Esophagus (tissue), 2 donors: ENCODE results near the gene ASB5. TPM values are rescaled to one million over a fixed set of nuclear protein-coding genes. Genes with fewer than 3 reads are reported as not detected.

ENCODE experiments used
- H3K27ac ChIP-seq, 2 donors: one replicate each; pipeline ENCODE4 v1.5.1; 2013; ENCODE audit warnings: low read depth in 2 of 2, mild to moderate bottlenecking in 2 of 2, inconsistent platforms in 1 of 2, low read length in 1 of 2, moderate library complexity in 1 of 2
- H3K27me3 ChIP-seq, 2 donors: one replicate each; pipeline ENCODE4 v1.6.1; 2013; ENCODE audit warnings: low read length in 2 of 2, control low read depth in 1 of 2, mild to moderate bottlenecking in 1 of 2; ENCODE audit not compliant: insufficient read depth in 2 of 2, control insufficient read depth in 1 of 2
- H3K36me3 ChIP-seq, 2 donors: one replicate each; pipeline ENCODE4 v1.6.1; 2013; ENCODE audit warnings: low read length in 1 of 2; ENCODE audit not compliant: control insufficient read depth in 2 of 2, insufficient read depth in 2 of 2
- H3K4me1 ChIP-seq, 2 donors: one replicate each; pipeline ENCODE4 v1.6.1; 2013; ENCODE audit warnings: low read length in 1 of 2; ENCODE audit not compliant: control insufficient read depth in 2 of 2, insufficient read depth in 2 of 2
- H3K4me3 ChIP-seq, 2 donors: one replicate each; pipeline ENCODE4 v1.5.1; 2013; ENCODE audit warnings: low read length in 2 of 2, mild to moderate bottlenecking in 2 of 2, low read depth in 1 of 2, moderate library complexity in 1 of 2
- H3K9me3 ChIP-seq, 2 donors: one replicate each; pipeline ENCODE4 v1.6.1; 2013; ENCODE audit warnings: mild to moderate bottlenecking in 2 of 2, low read depth in 1 of 2, low read length in 1 of 2, moderate library complexity in 1 of 2; ENCODE audit not compliant: control insufficient read depth in 2 of 2, insufficient read depth in 1 of 2
- WGBS, 2 donors: extraction: QIAGEN DNeasy Blood & Tissue Kit; methylation state at CpG; one replicate each; pipeline ENCODE4 v1.1.7; 2013; 5-methylcytosine and 5-hydroxymethylcytosine counted together
- polyA plus RNA-seq, 2 donors: library from polyadenylated mRNA; stranded (reverse); fragments of 200-250 nt; gene quantifications; one replicate each; pipeline ENCODE4 v1.2.3, GENCODE V29; 2013
- donor health status: healthy with polysubstance abuse.
- donor health status: Bipolar disorder and iron deficiency.

The ASB5 gene
- polyA plus RNA-seq, 2 donors: 0.94 to 2.1 TPM

GRCh38 chr4:176266026-176266425, 3.0 kb downstream of the ASB5 start:
- no peak overlapping the region for H3K27ac ChIP-seq
- WGBS, 2 donors: 94 to 97% methylated on average over 2 of the region's 2 CpGs
- no peaks in the 10 kb centered on the region for H3K36me3 ChIP-seq
- H3K27me3 ChIP-seq: no peaks in the 10 kb centered on the region
- peaks cover 0 to 2% of the 10 kb centered on the region in 2 donors for H3K4me1 ChIP-seq
- no peak overlapping the region for H3K4me3 ChIP-seq
- no peaks in the 10 kb centered on the region for H3K9me3 ChIP-seq

GRCh38 chr4:176262243-176262642, 6.8 kb downstream of the ASB5 start:
- Histone ChIP-seq H3K36me3 (no peaks in the 10 kb centered on the region), H3K9me3 (no peaks in the 10 kb centered on the region), H3K27ac (no peak overlapping the region), H3K4me1 (no peaks in the 10 kb centered on the region), H3K27me3 (no peaks in the 10 kb centered on the region), H3K4me3 (no peak overlapping the region)

- no peaks in the 10 kb centered on the region for H3K9me3 ChIP-seq
- no peak overlapping the region for H3K27ac ChIP-seq
- 75 to 80% methylated on average over 3 of the region's 3 CpGs for WGBS, 2 donors
- H3K36me3 ChIP-seq: no peaks in the 10 kb centered on the region
- H3K4me3 ChIP-seq: no peak overlapping the region
- no peaks in the 10 kb centered on the region for H3K4me1 ChIP-seq
- H3K27me3 ChIP-seq: no peaks in the 10 kb centered on the region
Observed at GRCh38 chr4:176261481-176261880, 7.5 kb downstream of the ASB5 start.

- Histone ChIP-seq H3K9me3 (no peaks in the 10 kb centered on the region), H3K27me3 (no peaks in the 10 kb centered on the region), H3K4me3 (no peak overlapping the region), H3K4me1 (no peaks in the 10 kb centered on the region), H3K36me3 (no peaks in the 10 kb centered on the region), H3K27ac (no peak overlapping the region)
- 86 to 91% methylated on average over 3 of the region's 3 CpGs for WGBS, 2 donors
Observed at GRCh38 chr4:176261018-176261417, 8.0 kb downstream of the ASB5 start.

- 69 to 76% methylated on average over 5 of the region's 5 CpGs for WGBS, 2 donors
- no peak overlapping the region for H3K27ac ChIP-seq
Observed at GRCh38 chr4:176259330-176260090, 9.5 kb downstream of the ASB5 start.

GRCh38 chr4:176258135-176258534, 10.9 kb downstream of the ASB5 start:
- Histone ChIP-seq H3K27ac (no peak overlapping the region), H3K4me3 (no peak overlapping the region), H3K27me3 (no peaks in the 10 kb centered on the region), H3K36me3 (no peaks in the 10 kb centered on the region), H3K4me1 (no peaks in the 10 kb centered on the region), H3K9me3 (no peaks in the 10 kb centered on the region)
- WGBS, 2 donors: 88 to 89% methylated on average over 3 of the region's 3 CpGs

More at GRCh38 chr4:176259330-176260090, 9.5 kb downstream of the ASB5 start:
- Histone ChIP-seq H3K4me3 (no peak overlapping the region), H3K9me3 (no peaks in the 10 kb centered on the region), H3K27me3 (no peaks in the 10 kb centered on the region), H3K36me3 (no peaks in the 10 kb centered on the region), H3K4me1 (no peaks in the 10 kb centered on the region)

- Histone ChIP-seq H3K27ac (no peak overlapping the region), H3K27me3 (no peaks in the 10 kb centered on the region), H3K9me3 (no peaks in the 10 kb centered on the region), H3K4me1 (no peaks in the 10 kb centered on the region), H3K36me3 (no peaks in the 10 kb centered on the region), H3K4me3 (no peak overlapping the region)
- WGBS, 2 donors: 18 to 28% methylated on average over 1 of the region's 1 CpG
Observed at GRCh38 chr4:176256921-176257320, 12.1 kb downstream of the ASB5 start.

- Histone ChIP-seq H3K36me3 (no peaks in the 10 kb centered on the region), H3K9me3 (no peaks in the 10 kb centered on the region), H3K4me1 (no peaks in the 10 kb centered on the region), H3K4me3 (no peak overlapping the region), H3K27ac (no peak overlapping the region), H3K27me3 (no peaks in the 10 kb centered on the region)
- 83 to 86% methylated on average over 1 of the region's 1 CpG for WGBS, 2 donors
Observed at GRCh38 chr4:176242764-176243347, 26.2 kb downstream of the ASB5 start.

GRCh38 chr4:176241703-176242102, 27.3 kb downstream of the ASB5 start:
- H3K4me3 ChIP-seq: no peak overlapping the region
- no peaks in the 10 kb centered on the region for H3K36me3 ChIP-seq
- no peaks in the 10 kb centered on the region for H3K9me3 ChIP-seq
- no peaks in the 10 kb centered on the region for H3K4me1 ChIP-seq
- no peak overlapping the region for H3K27ac ChIP-seq
- 86 to 91% methylated on average over 8 of the region's 8 CpGs for WGBS, 2 donors
- H3K27me3 ChIP-seq: no peaks in the 10 kb centered on the region

- H3K36me3 ChIP-seq: no peaks in the 10 kb centered on the region
Observed at GRCh38 chr4:176238826-176239225, 30.2 kb downstream of the ASB5 start.

More at GRCh38 chr4:176238826-176239225, 30.2 kb downstream of the ASB5 start:
- Histone ChIP-seq H3K4me3 (no peak overlapping the region), H3K9me3 (no peaks in the 10 kb centered on the region), H3K27ac (peak overlapping the region; percentile 64 to 68), H3K4me1 (no peaks in the 10 kb centered on the region), H3K27me3 (no peaks in the 10 kb centered on the region)
- 58 to 60% methylated on average over 4 of the region's 4 CpGs for WGBS, 2 donors
